Neural cell (in vitro differentiated cells): Measurements from ENCODE around the gene KSR2. TPM values are rescaled to one million over a fixed set of nuclear protein-coding genes. Genes with fewer than 3 reads are reported as not detected.

Source experiments
- H2AFZ ChIP-seq: fragments of 200-600, 300-800 bp; sonication (generic), shearing (Covaris generic); 2 replicates; pipeline ENCODE4 v1.6.0; 2014; ENCODE audit warnings: low read depth, mild to moderate bottlenecking, antibody characterized with exemption, low read length, moderate library complexity
- H3F3A ChIP-seq: fragments of 200-600 bp; shearing (Covaris generic); 2 replicates; pipeline ENCODE4 v1.6.1; 2016; ENCODE audit warnings: mild to moderate bottlenecking, moderate library complexity, mixed read lengths, antibody characterized with exemption, low read length; ENCODE audit not compliant: insufficient read depth, poor library complexity, severe bottlenecking
- H3K27ac ChIP-seq: fragments of 200-600, 300-800 bp; sonication (generic), shearing (Covaris generic); 2 replicates; pipeline ENCODE4 v1.5.1; 2014; ENCODE audit warnings: mild to moderate bottlenecking, low read length, moderate library complexity
- H3K27me3 ChIP-seq: fragments of 300-800, 200-600 bp; sonication (generic), shearing (Covaris generic); 2 replicates; pipeline ENCODE4 v1.6.0; 2014; ENCODE audit warnings: mild to moderate bottlenecking, low read depth, low read length, moderate library complexity; ENCODE audit not compliant: insufficient read depth
- H3K36me3 ChIP-seq: fragments of 300-800, 200-600 bp; sonication (generic), shearing (Covaris generic); 2 replicates; pipeline ENCODE4 v1.5.1; 2014; ENCODE audit warnings: mild to moderate bottlenecking, antibody characterized with exemption, low read length, moderate library complexity; ENCODE audit not compliant: insufficient read depth
- H3K4me2 ChIP-seq: fragments of 300-800, 200-600 bp; sonication (generic), shearing (Covaris generic); 2 replicates; pipeline ENCODE4 v1.6.0; 2014; ENCODE audit warnings: mild to moderate bottlenecking, low read length
- H3K4me3 ChIP-seq: fragments of 300-800, 200-600 bp; sonication (generic), shearing (Covaris generic); 2 replicates; pipeline ENCODE4 v1.5.1; 2014; ENCODE audit warnings: mild to moderate bottlenecking, low read length, moderate library complexity
- H3K79me2 ChIP-seq: fragments of 200-600 bp; shearing (Covaris generic); replicated peaks from 2 replicates; pipeline ENCODE4 v1.6.0; 2014; ENCODE audit warnings: mild to moderate bottlenecking, low read length, moderate library complexity; ENCODE audit not compliant: insufficient read depth
- H3K9ac ChIP-seq: fragments of 300-800, 200-600 bp; sonication (generic), shearing (Covaris generic); 2 replicates; pipeline ENCODE4 v1.6.1; 2016; ENCODE audit warnings: mild to moderate bottlenecking, low read length, mixed read lengths
- H3K9me2 ChIP-seq: fragments of 200-600 bp; shearing (Covaris generic); 2 replicates; pipeline ENCODE4 v1.6.1; 2016; ENCODE audit warnings: mild to moderate bottlenecking, low read length, mixed read lengths; ENCODE audit not compliant: insufficient read depth
- H3K9me3 ChIP-seq: fragments of 200-600, 300-800 bp; sonication (generic), shearing (Covaris generic); 2 replicates; pipeline ENCODE4 v1.6.1; 2016; ENCODE audit warnings: mild to moderate bottlenecking, mixed run types, low read length, moderate library complexity, mixed read lengths
- H4K20me1 ChIP-seq: fragments of 200-600 bp; shearing (Covaris generic); 2 replicates; pipeline ENCODE4 v1.6.1; 2016; ENCODE audit warnings: mild to moderate bottlenecking, mixed run types; ENCODE audit not compliant: insufficient read depth
- CTCF ChIP-seq: fragments of 450-650 bp; IDR thresholded peaks from 2 replicates; pipeline ENCODE4 v1.5.1; 2014; ENCODE audit warnings: antibody characterized with exemption, mild to moderate bottlenecking, moderate library complexity; ENCODE audit not compliant: poor library complexity, severe bottlenecking
- EP300 ChIP-seq: fragments of 450-650 bp; conservative IDR thresholded peaks from 2 replicates; pipeline ENCODE4 v1.6.1; 2014; ENCODE audit warnings: antibody characterized with exemption, mild to moderate bottlenecking, moderate library complexity; ENCODE audit not compliant: poor library complexity, severe bottlenecking
- EZH2 ChIP-seq: fragments of 200-600, 300-800 bp; shearing (Covaris generic), sonication (generic); IDR thresholded peaks from 2 replicates; pipeline ENCODE4 v1.6.1; 2014; ENCODE audit warnings: antibody characterized with exemption, low read length, borderline replicate concordance, mild to moderate bottlenecking; ENCODE audit not compliant: insufficient read depth, poor library complexity, severe bottlenecking
- MXI1 ChIP-seq: fragments of 450-650 bp; conservative IDR thresholded peaks from 2 replicates; pipeline ENCODE4 v1.6.1; 2014; ENCODE audit warnings: antibody characterized with exemption, mild to moderate bottlenecking; ENCODE audit not compliant: poor library complexity, severe bottlenecking
- POLR2AphosphoS5 ChIP-seq: IDR thresholded peaks from 2 replicates; pipeline ENCODE4 v1.6.1; 2012
- RAD21 ChIP-seq: fragments of 450-650 bp; conservative IDR thresholded peaks from 2 replicates; pipeline ENCODE4 v1.6.1; 2014; ENCODE audit warnings: antibody characterized with exemption, mild to moderate bottlenecking, moderate library complexity
- REST ChIP-seq: IDR thresholded peaks from 2 replicates; pipeline ENCODE4 v1.6.1; 2012; ENCODE audit warnings: borderline replicate concordance
- SMC3 ChIP-seq: fragments of 450-650 bp; conservative IDR thresholded peaks from 2 replicates; pipeline ENCODE4 v1.6.1; 2014; ENCODE audit warnings: antibody characterized with exemption, mild to moderate bottlenecking, moderate library complexity; ENCODE audit not compliant: poor library complexity
- TAF1 ChIP-seq: IDR thresholded peaks from 2 replicates; pipeline ENCODE4 v1.6.1; 2012; ENCODE audit warnings: low read depth
- polyA plus RNA-seq: library from polyadenylated mRNA; depleted of rRNA; stranded (reverse); fragments of >200 nt; gene quantifications from 2 replicates; pipeline ENCODE4 v1.2.3, GENCODE V29; 2014

KSR2 gene
- polyA plus RNA-seq, 1 donor from 2014 or later = 3.0 TPM

GRCh38 chr12:117498256-117498655 is 470.5 kb downstream of the KSR2 start:
- no peaks in the 10 kb centered on the region for H3K9me2 ChIP-seq
- H3K79me2 ChIP-seq = no peaks in the 10 kb centered on the region
- TF ChIP-seq REST (no peak), MXI1 (no peak), CTCF (no peak), RAD21 (no peak), TAF1 (no peak), EZH2 (no peak), SMC3 (no peak), EP300 (no peak), POLR2AphosphoS5 (no peak)
- H3K27me3 ChIP-seq = no peaks in the 10 kb centered on the region
- H3K27ac ChIP-seq = no peak overlapping the region
- H3K4me2 ChIP-seq = no peak overlapping the region
- no peak overlapping the region for H3K4me3 ChIP-seq
- H3K9ac ChIP-seq = no peak overlapping the region
- H4K20me1 ChIP-seq = no peaks in the 10 kb centered on the region
- no peaks in the 10 kb centered on the region for H3K9me3 ChIP-seq
- H2AFZ ChIP-seq = no peak overlapping the region
- H3F3A ChIP-seq = no peaks in the 10 kb centered on the region
- no peaks in the 10 kb centered on the region for H3K36me3 ChIP-seq

DNA sequence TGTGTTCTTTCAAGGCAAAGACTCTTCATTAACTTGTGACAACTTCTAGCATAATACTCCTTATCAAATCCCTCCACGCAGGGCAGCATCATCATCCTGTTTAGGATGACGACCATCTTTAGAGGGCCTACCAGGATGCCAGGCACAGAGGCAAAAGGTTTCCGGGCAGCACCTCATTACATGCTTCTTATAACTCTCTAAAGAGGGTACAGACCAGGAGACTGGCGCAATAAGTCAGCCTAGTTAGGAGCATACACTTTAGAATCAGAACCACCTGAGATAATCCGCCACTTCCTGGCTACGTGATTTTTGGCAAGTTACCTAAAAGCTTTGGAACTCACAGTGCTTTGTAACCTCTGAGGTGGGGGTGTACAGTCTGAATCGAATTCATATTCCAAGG is 471.4 kb downstream of the KSR2 start:
- Histone ChIP-seq H3K9ac (no peak overlapping the region), H3F3A (no peaks in the 10 kb centered on the region), H3K27me3 (no peaks in the 10 kb centered on the region), H3K4me2 (no peak overlapping the region), H4K20me1 (no peaks in the 10 kb centered on the region), H3K79me2 (no peaks in the 10 kb centered on the region), H3K9me2 (no peaks in the 10 kb centered on the region), H3K36me3 (no peaks in the 10 kb centered on the region), H2AFZ (no peak overlapping the region), H3K27ac (no peak overlapping the region), H3K9me3 (no peaks in the 10 kb centered on the region), H3K4me3 (no peak overlapping the region)
- TF ChIP-seq POLR2AphosphoS5 (no peak), EP300 (no peak), MXI1 (no peak), TAF1 (no peak), SMC3 (no peak), CTCF (no peak), EZH2 (no peak), REST (no peak), RAD21 (no peak)
